CD14-positive monocyte (primary cell): ENCODE data around the gene CAPN14. TPM values are rescaled to one million over a fixed set of nuclear protein-coding genes. Genes with fewer than 3 reads are reported as not detected.

Source experiments
- DNase-seq, 3 donors: peaks; one replicate each; pipeline ENCODE4 v3.0.0-alpha.2; 2011 to 2022
- H2AFZ ChIP-seq: 2 replicates; pipeline ENCODE4 v1.6.0; 2012; ENCODE audit warnings: mild to moderate bottlenecking, low read depth, low read length, inconsistent platforms; ENCODE audit not compliant: insufficient read depth, poor library complexity, severe bottlenecking
- H3K27ac ChIP-seq, 2 donors: 1 replicate in 1 of 2; 2 replicates in 1 of 2; pipeline ENCODE4 v1.5.1; 2012 to 2013; ENCODE audit warnings: low read length in 2 of 2, control low read depth in 1 of 2, inconsistent platforms in 1 of 2, low read depth in 1 of 2, mild to moderate bottlenecking in 1 of 2
- H3K27me3 ChIP-seq, 2 donors: one replicate each; pipeline versions ENCODE4 v1.6.0 to v1.6.1; 2011 to 2013; ENCODE audit warnings: low read length in 2 of 2; ENCODE audit not compliant: control insufficient read depth in 2 of 2, insufficient read depth in 2 of 2
- H3K36me3 ChIP-seq, 2 donors: replicated peaks in 1 of 2; 1 replicate in 1 of 2; 2 replicates in 1 of 2; pipeline versions ENCODE4 v1.5.1 to v1.6.1; 2012 to 2013; ENCODE audit warnings: low read length in 2 of 2, control low read depth in 1 of 2, inconsistent platforms in 1 of 2, mild to moderate bottlenecking in 1 of 2; ENCODE audit not compliant: insufficient read depth in 2 of 2, control insufficient read depth in 1 of 2
- H3K4me1 ChIP-seq, 2 donors: 1 replicate in 1 of 2; 2 replicates in 1 of 2; pipeline versions ENCODE4 v1.5.1 to v1.6.1; 2012 to 2013; ENCODE audit warnings: low read length in 2 of 2, control low read depth in 1 of 2, inconsistent platforms in 1 of 2, mild to moderate bottlenecking in 1 of 2, moderate library complexity in 1 of 2; ENCODE audit not compliant: insufficient read depth in 2 of 2, control insufficient read depth in 1 of 2
- H3K4me2 ChIP-seq: replicated peaks from 2 replicates; pipeline ENCODE3; 2012; ENCODE audit warnings: low read length, moderate library complexity, mild to moderate bottlenecking; ENCODE audit not compliant: poor library complexity, severe bottlenecking; ENCODE audit errors: extremely low read depth
- H3K4me3 ChIP-seq, 3 experiments: fragments of 200-600 bp in 1 of 3; sonication (generic) in 1 of 3; replicated peaks in 1 of 3; 1 replicate in 2 of 3; 2 replicates in 1 of 3; pipeline ENCODE4 v1.5.1; 2011 to 2013; ENCODE audit warnings: low read length in 3 of 3, mild to moderate bottlenecking in 3 of 3, control low read depth in 2 of 3, low read depth in 2 of 3, inconsistent platforms in 1 of 3, moderate library complexity in 1 of 3
- H3K79me2 ChIP-seq: 2 replicates; pipeline ENCODE4 v1.6.0; 2012; ENCODE audit warnings: mild to moderate bottlenecking, control low read depth, inconsistent platforms, low read length, moderate library complexity; ENCODE audit not compliant: insufficient read depth
- H3K9ac ChIP-seq: 2 replicates; pipeline ENCODE4 v1.6.0; 2017; ENCODE audit warnings: low read length, mild to moderate bottlenecking; ENCODE audit not compliant: insufficient read depth, poor library complexity, severe bottlenecking
- H3K9me3 ChIP-seq, 2 donors: replicated peaks in 1 of 2; 1 replicate in 1 of 2; 2 replicates in 1 of 2; pipeline versions ENCODE4 v1.5.1 to v1.6.1; 2012 to 2013; ENCODE audit warnings: low read length in 2 of 2, control low read depth in 1 of 2; ENCODE audit not compliant: control insufficient read depth in 1 of 2, insufficient read depth in 1 of 2
- H4K20me1 ChIP-seq: 2 replicates; pipeline ENCODE4 v1.6.0; 2012; ENCODE audit warnings: mild to moderate bottlenecking, low read length, control low read depth, moderate library complexity; ENCODE audit not compliant: insufficient read depth
- H3K27ac Mint-ChIP-seq, 7 donors: one replicate each; pipeline ENCODE4 v1.8.0; 2020; ENCODE audit warnings: mild to moderate bottlenecking in 7 of 7, mixed read lengths in 7 of 7, moderate library complexity in 6 of 7, inconsistent platforms in 2 of 7
- H3K27me3 Mint-ChIP-seq, 3 donors: one replicate each; pipeline ENCODE4 v1.8.0; 2021 to 2022; ENCODE audit warnings: low read depth in 3 of 3, mild to moderate bottlenecking in 3 of 3, mixed read lengths in 3 of 3, moderate library complexity in 3 of 3, inconsistent platforms in 1 of 3
- H3K36me3 Mint-ChIP-seq, 2 donors: one replicate each; pipeline ENCODE4 v1.8.0; 2020; ENCODE audit warnings: mixed read lengths in 2 of 2, inconsistent platforms in 1 of 2, mild to moderate bottlenecking in 1 of 2
- H3K4me1 Mint-ChIP-seq: one replicate; pipeline ENCODE4 v1.8.0; 2020; ENCODE audit warnings: mild to moderate bottlenecking, mixed read lengths
- H3K4me3 Mint-ChIP-seq, 2 donors: one replicate each; pipeline ENCODE4 v1.8.0; 2020; ENCODE audit warnings: mild to moderate bottlenecking in 2 of 2, mixed read lengths in 2 of 2, moderate library complexity in 1 of 2
- H3K9me3 Mint-ChIP-seq, 7 donors: one replicate each; pipeline ENCODE4 v1.8.0; 2020 to 2022; ENCODE audit warnings: mixed read lengths in 7 of 7, mild to moderate bottlenecking in 6 of 7, moderate library complexity in 6 of 7, inconsistent platforms in 2 of 7
- CTCF ChIP-seq: fragments of 200-600 bp; IDR thresholded peaks from one replicate; pipeline ENCODE4 v1.8.0; 2022; ENCODE audit warnings: antibody characterized with exemption, mild to moderate bottlenecking
- WGBS: methylation state at CpG from one replicate; pipeline ENCODE4 v1.1.5; 2013; ENCODE audit warnings: missing lambda C conversion rate; ENCODE audit not compliant: insufficient coverage; 5-methylcytosine and 5-hydroxymethylcytosine counted together
- intact Hi-C, 2 donors: fragments of 100-400 bp; cut with micrococcal nuclease; formaldehyde crosslinking; loops; one replicate each; pipeline versions ENCODE4 v1.15.0 to v1.15.1; 2023
- polyA plus RNA-seq, 3 donors: library from polyadenylated mRNA; depleted of rRNA in 1 of 3; unstranded in 2 of 3; stranded (reverse) in 1 of 3; fragments of 300-500 nt in 2 of 3; fragments of >200 nt in 1 of 3; fragmentation: Illumina TruSeq in 2 of 3; gene quantifications; 1 replicate in 2 of 3; 2 replicates in 1 of 3; pipeline ENCODE4 v1.2.3, GENCODE V29; 2012 to 2021

The CAPN14 gene
- polyA plus RNA-seq, 3 donors, result not detected

DNA sequence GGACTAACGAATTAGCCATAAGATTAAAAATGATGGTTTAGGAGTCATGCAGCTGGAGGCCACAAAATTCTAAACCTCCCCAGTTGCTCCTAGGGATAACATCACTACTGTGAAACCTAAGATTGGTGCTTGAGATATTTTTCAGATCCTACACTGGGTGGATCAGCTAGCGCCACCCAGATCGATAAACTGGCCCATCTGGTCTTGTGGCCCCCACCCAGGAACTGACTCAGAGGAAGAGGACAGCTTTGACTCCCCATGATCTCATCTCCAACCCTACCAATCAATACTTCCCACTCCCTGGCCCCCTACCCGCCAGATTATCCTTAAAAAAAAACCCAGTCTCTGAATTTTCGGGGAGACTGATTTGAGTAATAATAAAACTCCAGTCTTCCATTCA is 84.5 kb downstream of the CAPN14 start:
- H3K27ac ChIP-seq, result no peak overlapping the region
- H3K36me3 ChIP-seq, result no peaks in the 10 kb centered on the region
- no peak overlapping the region for H3K9ac ChIP-seq
- 100% methylated on average over 2 of the region's 5 CpGs for WGBS
- Mint-ChIP-seq H3K36me3 (peaks cover 0 to 2% of the 10 kb centered on the region in 2 donors), H3K27ac (no peak overlapping the region), H3K27me3 (peaks cover 11 to 22% (median 18%) of the 10 kb centered on the region in 3 donors), H3K4me1 (peaks cover 10% of the 10 kb centered on the region), H3K4me3 (no peak overlapping the region), H3K9me3 (peaks cover 0 to 4% (median 0%) of the 10 kb centered on the region in 7 donors)
- H3K4me2 ChIP-seq, result no peak overlapping the region
- no peak for TF ChIP-seq CTCF
- no peaks in the 10 kb centered on the region for H3K79me2 ChIP-seq
- H3K4me1 ChIP-seq, result peaks cover 8 to 11% of the 10 kb centered on the region in 2 donors
- H4K20me1 ChIP-seq, result no peaks in the 10 kb centered on the region
- intact Hi-C loops, result no loop called here
- no peak overlapping the region for H2AFZ ChIP-seq
- peaks cover 0 to 11% of the 10 kb centered on the region in 2 donors for H3K9me3 ChIP-seq
- H3K27me3 ChIP-seq, result peaks cover 9 to 14% of the 10 kb centered on the region in 2 donors
- no peak for DNase-seq
- H3K4me3 ChIP-seq, result no peak overlapping the region

DNA sequence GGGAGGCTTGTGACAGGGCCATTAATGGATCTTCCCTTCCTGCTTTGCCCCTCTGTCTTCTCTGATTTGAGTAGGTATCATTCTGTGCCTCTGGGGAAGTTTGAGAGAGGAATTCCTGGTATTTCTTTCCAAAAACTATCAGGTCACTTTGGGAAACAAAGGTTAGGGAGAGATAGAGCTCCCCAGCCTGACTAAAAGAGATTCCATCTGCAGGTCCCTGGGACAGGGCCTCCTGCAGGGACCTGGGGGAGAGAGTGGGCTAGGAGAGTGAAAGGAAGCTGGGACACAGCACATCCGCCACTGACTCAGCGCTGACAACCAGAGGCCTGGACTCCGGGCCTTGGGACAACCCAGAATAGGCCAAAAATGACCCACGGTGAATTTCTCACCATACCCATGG is 85.4 kb downstream of the CAPN14 start:
- H3K27ac Mint-ChIP-seq, result no peak overlapping the region
- no CpG with 5 or more reads among the region's 4 CpGs for WGBS
- Histone ChIP-seq H2AFZ (no peak overlapping the region), H3K4me2 (no peak overlapping the region), H3K4me3 (no peak overlapping the region), H3K27ac (no peak overlapping the region), H3K4me1 (peaks cover 1% of the 10 kb centered on the region in 2 donors), H3K27me3 (peaks cover 5 to 7% of the 10 kb centered on the region in 2 donors), H3K9me3 (peaks cover 0 to 7% of the 10 kb centered on the region in 2 donors), H3K79me2 (no peaks in the 10 kb centered on the region), H3K9ac (no peak overlapping the region), H3K36me3 (no peaks in the 10 kb centered on the region), H4K20me1 (no peaks in the 10 kb centered on the region)
- TF ChIP-seq CTCF, result no peak
- peaks cover 0 to 2% of the 10 kb centered on the region in 2 donors for H3K36me3 Mint-ChIP-seq
- peaks cover 5% of the 10 kb centered on the region for H3K4me1 Mint-ChIP-seq
- no peak for DNase-seq
- intact Hi-C loops, result no loop called here
- H3K9me3 Mint-ChIP-seq, result peaks cover 0 to 4% (median 0%) of the 10 kb centered on the region in 7 donors
- peaks cover 4 to 14% (median 11%) of the 10 kb centered on the region in 3 donors for H3K27me3 Mint-ChIP-seq
- no peak overlapping the region for H3K4me3 Mint-ChIP-seq
